GM21717 (cell line): ENCODE data around the gene FLT3LG.
"Not testable (repeated sequence)": the region's sequence is repeated elsewhere in the genome, so short reads cannot be mapped to it uniquely, and the experiment has no call there.

Experiments used
- ATAC-seq: cut with Tn5 transposase; IDR thresholded peaks from one replicate; pipeline ENCODE4 v1.9.1; 2021; ENCODE audit warnings: mild to moderate bottlenecking, moderate library complexity; ENCODE audit not compliant: unreplicated experiment

The FLT3LG gene

GRCh38 chr19:49440439-49441209 is 33.4 kb upstream of the FLT3LG start:
- no peak for ATAC-seq

- no peak for ATAC-seq
These were observed 32.6 kb upstream of the FLT3LG start, which contains the start of gene SLC17A7 for GRCh38 chr19:49441210-49441959. TSS of gene SLC17A7 (minus strand) at chr19:49441527. CDS start at chr19:49441379, 148 bp downstream.

DNA sequence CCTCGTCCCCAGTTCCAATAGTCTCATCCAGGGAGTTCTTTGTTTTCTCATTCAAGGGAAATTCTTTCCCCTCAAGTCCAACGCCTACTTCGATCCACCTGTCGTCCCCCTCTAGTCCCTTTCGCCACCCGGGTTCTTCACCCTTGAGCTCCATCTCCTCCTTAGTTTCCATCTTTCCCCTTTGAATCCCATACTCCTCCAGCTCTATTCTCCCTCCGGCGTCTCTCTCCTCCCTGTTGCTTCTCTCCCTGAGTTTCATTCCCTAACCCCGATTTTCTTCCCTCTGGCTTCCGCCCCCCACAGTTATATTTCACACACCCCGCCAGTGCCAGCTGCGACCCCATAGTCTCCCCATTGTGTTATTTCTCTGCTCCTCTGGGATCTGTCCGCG is 32.1 kb upstream of the FLT3LG start:
- no peak for ATAC-seq

DNA sequence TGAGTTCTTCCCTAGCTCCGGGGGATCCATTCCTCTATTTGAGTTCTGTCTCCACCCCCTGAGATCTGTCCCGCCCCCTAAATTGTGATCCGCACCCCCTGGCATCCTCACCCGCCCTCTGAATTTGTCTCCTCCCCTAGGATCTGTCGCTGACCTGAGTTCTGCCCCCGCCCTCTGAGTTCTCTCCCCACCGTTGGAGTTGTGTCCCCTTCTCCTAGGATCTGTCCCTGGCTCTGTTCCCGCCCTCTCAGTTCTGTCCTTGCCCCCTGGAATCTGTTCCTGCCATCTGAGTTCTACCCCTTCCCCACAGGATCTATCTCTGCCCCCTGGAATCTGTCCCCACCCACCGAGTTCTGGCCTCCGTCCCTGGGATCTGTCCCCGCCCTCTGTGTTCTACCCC is 31.7 kb upstream of the FLT3LG start:
- ATAC-seq = no peak

- ATAC-seq = no peak
These were observed 31.1 kb upstream of the FLT3LG start for GRCh38 chr19:49442771-49443365.

DNA sequence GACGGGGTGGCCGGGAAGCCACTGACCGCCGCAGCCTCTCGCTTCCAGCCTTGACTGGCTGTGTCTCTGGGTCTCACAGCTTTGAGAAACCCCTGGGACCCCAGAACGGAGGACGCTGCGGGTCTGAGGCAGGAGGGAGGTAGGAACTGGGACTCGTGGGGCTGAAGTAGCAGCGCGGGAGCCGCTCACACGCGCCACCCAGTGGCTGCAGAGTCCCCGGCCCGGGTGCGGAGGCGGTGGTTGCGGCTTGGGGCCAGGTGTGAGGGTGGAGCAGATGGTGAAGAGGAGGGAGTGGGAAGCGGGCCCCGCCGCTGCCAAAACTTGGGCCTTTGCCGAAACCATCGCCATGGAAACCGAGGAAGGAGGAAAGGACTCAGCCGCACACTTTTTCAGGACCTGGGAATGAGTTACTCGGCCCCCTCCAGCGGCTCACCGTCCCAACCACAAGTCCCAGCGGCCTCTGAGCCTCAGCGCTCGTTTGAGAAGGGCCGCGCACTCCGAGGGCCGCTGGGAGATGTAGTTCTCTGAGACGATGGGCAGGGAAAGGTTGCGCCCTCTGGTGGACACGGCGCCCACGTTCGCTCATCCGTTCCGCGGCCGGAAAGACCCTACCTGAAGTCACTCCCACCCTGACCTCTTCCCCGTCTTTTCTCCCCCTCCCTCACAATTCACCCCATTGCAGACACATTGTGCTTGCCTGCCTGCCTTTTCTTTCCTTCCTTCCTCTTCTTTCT is 30.5 kb upstream of the FLT3LG start:
- peak; percentile 63 for ATAC-seq

- ATAC-seq = not testable (repeated sequence)
These were observed 29.8 kb upstream of the FLT3LG start for GRCh38 chr19:49444100-49444700.

DNA sequence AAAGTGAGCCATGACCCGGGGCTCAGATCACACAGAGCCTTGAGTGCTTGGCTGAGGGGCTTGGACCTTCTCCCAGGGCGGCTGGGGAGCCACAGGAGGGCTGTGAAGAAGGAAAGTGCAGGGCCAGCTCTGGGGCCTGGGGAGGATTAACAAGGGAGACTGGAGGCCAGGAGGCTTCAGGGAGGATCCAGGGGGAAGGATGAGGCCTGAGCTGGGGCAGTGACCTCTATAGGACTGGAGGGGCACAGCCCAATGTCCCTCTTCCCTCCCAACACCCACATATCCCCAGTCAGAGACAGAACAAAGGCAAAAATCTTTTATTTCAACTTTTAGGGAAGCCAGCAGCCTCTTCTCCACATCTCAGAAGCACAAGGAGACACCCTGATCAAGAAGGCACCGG is 28.0 kb upstream of the FLT3LG start:
- no peak for ATAC-seq

GRCh38 chr19:49447485-49448431 is 26.3 kb upstream of the FLT3LG start:
- ATAC-seq = no peak

- ATAC-seq = no peak
These were observed 25.6 kb upstream of the FLT3LG start for GRCh38 chr19:49448432-49448786.

DNA sequence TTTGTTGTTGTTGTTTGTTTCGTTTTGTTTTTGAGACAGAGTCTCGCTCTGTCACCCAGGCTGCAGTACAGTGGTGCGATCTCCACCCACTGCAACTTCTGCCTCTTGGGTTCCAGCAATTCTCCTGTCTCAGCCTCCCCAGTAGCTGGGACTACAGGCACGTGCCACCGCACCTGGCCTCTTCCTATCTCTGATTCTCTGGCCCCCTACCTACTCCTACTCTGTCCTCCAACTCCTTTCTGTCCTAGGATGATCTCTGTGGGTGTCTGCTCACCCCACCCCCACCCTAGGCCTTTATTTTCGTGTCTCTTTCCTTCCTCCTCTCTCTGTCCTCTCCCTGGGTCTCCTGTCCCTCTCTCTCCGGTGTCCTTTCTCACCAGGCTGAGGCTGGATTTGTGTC is 23.6 kb upstream of the FLT3LG start:
- no peak for ATAC-seq

DNA sequence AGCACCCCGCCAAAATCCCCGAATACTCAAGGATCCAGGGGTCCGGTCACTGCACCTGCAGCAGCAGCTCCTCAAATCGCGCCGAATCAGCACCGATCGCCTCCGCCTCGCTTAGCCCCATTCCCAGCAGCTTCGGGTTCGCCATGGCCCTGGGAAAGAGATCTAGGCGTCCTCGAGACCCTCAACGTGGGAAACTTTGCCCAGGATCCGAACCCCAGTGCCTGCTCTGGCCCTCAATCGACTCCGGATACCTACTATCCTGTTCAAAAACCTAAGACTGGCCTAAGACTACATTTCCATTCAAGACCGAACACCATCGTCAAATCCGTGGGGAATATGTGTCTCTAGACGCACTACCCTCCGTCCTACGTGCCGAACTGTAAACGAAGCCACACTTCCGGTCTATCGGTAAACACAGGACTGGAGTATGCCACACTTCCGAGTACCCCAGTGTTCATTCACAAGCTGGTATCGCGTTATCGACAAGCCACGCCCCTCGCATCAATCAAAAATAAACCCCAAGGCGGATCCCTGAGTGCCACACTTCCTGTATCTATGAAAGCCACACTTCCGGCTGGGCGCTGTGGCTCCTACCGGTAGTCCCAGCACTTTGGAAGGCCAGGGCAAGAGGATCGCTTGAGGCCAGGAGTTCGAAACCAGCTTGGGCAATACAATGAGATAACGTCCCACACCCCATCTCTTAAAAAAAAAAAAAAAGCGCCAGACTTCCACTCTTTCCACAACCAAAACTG is 22.4 kb upstream of the FLT3LG start, which contains the start of gene PIH1D1:
PIH1D1 (minus strand) TSS at position 385 of the 752 bp plus-strand sequence; CDS start at position 145, 240 bp downstream.
- ATAC-seq = peak; percentile 42

- peak; percentile 58 for ATAC-seq
These were observed 20.8 kb upstream of the FLT3LG start, which contains the start of gene ALDH16A1 for GRCh38 chr19:49453013-49453756. TSS of gene ALDH16A1 (plus strand) at chr19:49453225. CDS start at chr19:49453332, 107 bp downstream.

DNA sequence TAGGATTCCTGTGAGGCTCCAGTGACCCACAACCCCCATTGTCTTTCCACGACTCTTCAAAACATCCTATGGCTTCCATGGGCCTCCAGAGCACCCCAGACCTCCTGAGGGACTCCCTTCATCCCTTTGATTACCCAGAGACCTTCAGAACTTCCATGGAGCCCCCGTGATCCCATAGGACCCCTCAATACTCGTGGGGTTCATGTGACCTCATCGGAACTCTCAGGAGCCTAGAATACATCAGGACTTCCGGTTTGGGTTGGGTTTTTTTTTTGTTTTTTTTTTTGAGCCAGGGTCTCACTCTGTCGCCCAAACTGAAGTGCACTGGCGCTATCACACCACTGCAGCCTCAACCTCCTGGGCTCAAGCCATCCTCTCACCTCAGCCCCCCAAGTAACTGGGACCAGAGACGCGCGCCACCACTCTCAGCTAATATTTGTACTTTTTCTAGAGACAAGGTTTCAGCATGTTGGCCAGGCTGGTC is 20.2 kb upstream of the FLT3LG start:
- no peak for ATAC-seq

DNA sequence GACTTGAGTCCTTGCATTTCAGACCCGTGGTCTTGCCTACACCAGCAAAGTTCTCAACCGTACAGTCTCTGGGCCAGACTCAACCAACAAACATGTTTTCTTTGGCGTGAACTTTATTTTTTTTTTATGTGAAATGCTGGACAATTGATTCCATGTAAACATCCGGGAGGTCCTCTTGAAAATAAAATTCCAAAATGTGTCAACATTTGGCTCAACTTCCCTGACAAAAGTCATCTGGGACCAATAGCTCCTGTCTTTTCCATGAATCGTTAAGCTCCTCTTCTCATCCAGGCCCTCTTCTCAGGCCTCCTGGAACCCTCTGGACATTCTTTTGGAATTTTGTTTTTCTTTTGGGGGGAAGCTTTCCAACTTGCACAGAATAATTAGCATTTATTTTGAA is 18.2 kb upstream of the FLT3LG start:
- ATAC-seq = no peak

GRCh38 chr19:49456326-49456725 is 17.7 kb upstream of the FLT3LG start:
- no peak for ATAC-seq

DNA sequence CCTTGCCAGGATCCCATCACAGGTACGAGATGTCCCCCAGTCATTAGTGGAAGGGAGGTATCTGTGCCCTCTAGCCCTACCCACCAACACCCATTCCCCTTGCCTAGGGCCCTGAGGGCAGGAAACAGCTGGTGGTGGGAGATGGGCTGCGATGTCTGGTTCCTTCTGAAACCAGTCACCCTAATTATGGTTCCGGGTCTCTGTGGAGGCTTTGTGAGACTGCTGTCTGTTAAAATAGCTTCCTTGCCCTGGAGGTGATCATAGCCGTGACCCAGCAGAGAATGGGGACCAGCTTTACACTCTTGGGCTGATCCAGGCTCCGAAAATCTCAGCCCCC is 15.5 kb upstream of the FLT3LG start:
- no peak for ATAC-seq

- ATAC-seq = no peak
These were observed 14.6 kb upstream of the FLT3LG start for GRCh38 chr19:49459388-49459787.
